BJ (cell line): ENCODE measurements around the gene ACAP2. TPM values are rescaled to one million over a fixed set of nuclear protein-coding genes. Genes with fewer than 3 reads are reported as not detected.
A peak's percentile ranks its signal among the peaks of the same experiment; 100 is the strongest.

Source experiments
- CTCF ChIA-PET: fragments of 350-600 bp; formaldehyde crosslinking; extraction: SDS; loops from one replicate; lab custom pipeline; 2021; ENCODE audit warnings: antibody characterized with exemption, inconsistent platforms; lab: Yijun Ruan, JAX
- POLR2A ChIA-PET: fragments of 300-600 bp; sonication (Branson Sonifier 250); formaldehyde crosslinking; extraction: SDS; loops from one replicate; lab custom pipeline; 2021; ENCODE audit warnings: antibody characterized with exemption; lab: Charles Lee
- DNase-seq: peaks from one replicate; pipeline ENCODE4 v3.0.0-alpha.2; 2011; ENCODE audit warnings: low read depth
- H3K27me3 ChIP-seq: 2 replicates; pipeline ENCODE4 v1.6.0; 2011; ENCODE audit warnings: low read length; ENCODE audit not compliant: control insufficient read depth, insufficient read depth
- H3K36me3 ChIP-seq: 2 replicates; pipeline ENCODE4 v1.5.1; 2011; ENCODE audit warnings: low read length; ENCODE audit not compliant: control insufficient read depth, insufficient read depth
- H3K4me3 ChIP-seq: 2 replicates; pipeline ENCODE4 v1.5.1; 2011; ENCODE audit warnings: low read depth, mild to moderate bottlenecking, control low read depth, low read length
- CTCF ChIP-seq: IDR thresholded peaks from 2 replicates; pipeline ENCODE4 v1.5.1; 2011; ENCODE audit warnings: low read depth, mild to moderate bottlenecking, control low read depth, inconsistent platforms, low read length, moderate library complexity; ENCODE audit not compliant: insufficient read depth
- polyA plus RNA-seq: library from polyadenylated mRNA; depleted of rRNA; stranded (reverse); fragments of >200 nt; gene quantifications from 2 replicates; pipeline ENCODE4 v1.2.3, GENCODE V29; 2011

ACAP2 gene
- polyA plus RNA-seq, 1 experiment: 12.5 TPM

- no peak for DNase-seq
- no peaks in the 10 kb centered on the region; the same call in 1 of the 2 replicates for H3K36me3 ChIP-seq
- CTCF ChIA-PET: interaction anchor here (1.2 kb wide), 1 partner anchor 13 kb away, joined by 6 read pairs; the partner anchor contains the start of gene XXYLT1
- no peaks in the 10 kb centered on the region for H3K27me3 ChIP-seq
- POLR2A ChIA-PET: interaction anchor here (0.6 kb wide), 1 partner anchor 258 kb away, joined by 4 read pairs; the partner anchor contains the start of gene PPP1R2
- TF ChIP-seq CTCF: no peak
- no peak overlapping the region for H3K4me3 ChIP-seq
Measured at GRCh38 chr3:195284842-195285241, 158.0 kb downstream of the ACAP2 start.

GRCh38 chr3:195282961-195283360, 159.9 kb downstream of the ACAP2 start:
- H3K27me3 ChIP-seq: no peaks in the 10 kb centered on the region
- no peak for TF ChIP-seq CTCF
- POLR2A ChIA-PET: no interaction called here
- H3K4me3 ChIP-seq: no peak overlapping the region
- DNase-seq: no peak
- CTCF ChIA-PET: interaction anchor here (1.3 to 3.8 kb wide), 2 partner anchors 12 to 239 kb away, joined by 3 to 27 read pairs; partner anchors contain the start of gene XXYLT1
- H3K36me3 ChIP-seq: no peaks in the 10 kb centered on the region; the same call in none of the 2 replicates

- no peaks in the 10 kb centered on the region; the same call in 1 of the 2 replicates for H3K36me3 ChIP-seq
- CTCF ChIA-PET: interaction anchor here (0.6 to 8.7 kb wide), 4 partner anchors 22 to 260 kb away, joined by 3 to 160 read pairs (median 4); no protein-coding TSS in a partner anchor
- POLR2A ChIA-PET: no interaction called here
Measured at GRCh38 chr3:195274259-195274966, 168.4 kb downstream of the ACAP2 start.

GRCh38 chr3:195271410-195272243, 171.2 kb downstream of the ACAP2 start:
- TF ChIP-seq CTCF: peak; percentile 81
- H3K27me3 ChIP-seq: no peaks in the 10 kb centered on the region
- ChIA-PET POLR2A (no interaction called here), CTCF (interaction anchor here (0.5 to 8.7 kb wide), 39 partner anchors 10 to 600 kb away, joined by 3 to 160 read pairs (median 4); partner anchors contain the start of genes ACAP2 and LSG1)
- H3K36me3 ChIP-seq: no peaks in the 10 kb centered on the region; the same call in 1 of the 2 replicates
- peak; percentile 30 for DNase-seq
- H3K4me3 ChIP-seq: peak overlapping the region; percentile 91

More at GRCh38 chr3:195274259-195274966, 168.4 kb downstream of the ACAP2 start:
- Histone ChIP-seq H3K27me3 (no peaks in the 10 kb centered on the region), H3K4me3 (no peak overlapping the region)
- no peak for TF ChIP-seq CTCF
- DNase-seq: no peak
